Measurements from ENCODE around the gene MVP.
"Not testable (repeated sequence)": the region's sequence is repeated elsewhere in the genome, so short reads cannot be mapped to it uniquely, and the experiment has no call there.

MVP gene

DNA sequence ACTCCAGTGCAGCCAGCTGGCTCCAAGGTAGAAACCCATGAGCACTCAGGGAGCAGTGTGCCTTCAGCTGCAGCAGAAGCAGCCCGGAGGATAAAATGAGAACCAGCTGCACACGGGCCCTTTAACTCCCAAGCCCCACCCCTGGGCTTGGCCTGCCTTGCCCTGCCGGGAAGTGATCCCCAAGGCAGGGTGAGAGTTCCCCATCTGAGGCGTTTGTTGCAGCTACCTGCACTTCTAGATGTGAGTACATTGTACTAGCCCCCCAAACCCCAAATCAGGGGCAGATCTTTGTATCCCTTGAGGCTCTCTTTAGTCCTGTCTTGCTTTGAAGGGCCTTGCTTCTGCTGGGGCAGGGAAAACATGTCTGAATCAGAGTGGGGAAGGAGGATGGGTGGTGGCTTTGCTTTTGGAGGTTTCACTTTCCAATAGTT, at the start of gene MVP:
MVP (plus strand) TSS at position 192 of the 431 bp plus-strand sequence. CDS start 10,088 bp downstream, outside the sequence.
- no peak for DNase-seq

DNA sequence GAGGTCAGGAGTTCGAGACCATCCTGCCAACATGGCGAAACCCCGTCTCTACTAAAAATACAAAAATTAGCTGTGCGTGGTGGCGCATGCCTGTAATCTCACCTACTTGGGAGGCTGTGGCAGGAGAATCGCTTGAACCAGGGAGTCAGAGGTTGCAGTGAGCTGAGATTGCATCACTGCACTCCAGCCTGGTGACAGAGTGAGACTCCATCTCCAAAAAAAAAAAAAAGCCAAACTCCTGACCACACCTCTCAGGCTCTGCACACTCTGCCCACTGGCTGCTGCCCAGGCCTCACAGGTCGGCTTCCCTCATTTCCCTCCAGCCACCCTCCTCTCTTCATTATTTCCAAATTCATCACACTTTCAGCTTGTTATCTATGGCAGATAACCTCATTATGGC, 47.9 kb upstream of the MVP start:
- not testable (repeated sequence) for DNase-seq

DNA sequence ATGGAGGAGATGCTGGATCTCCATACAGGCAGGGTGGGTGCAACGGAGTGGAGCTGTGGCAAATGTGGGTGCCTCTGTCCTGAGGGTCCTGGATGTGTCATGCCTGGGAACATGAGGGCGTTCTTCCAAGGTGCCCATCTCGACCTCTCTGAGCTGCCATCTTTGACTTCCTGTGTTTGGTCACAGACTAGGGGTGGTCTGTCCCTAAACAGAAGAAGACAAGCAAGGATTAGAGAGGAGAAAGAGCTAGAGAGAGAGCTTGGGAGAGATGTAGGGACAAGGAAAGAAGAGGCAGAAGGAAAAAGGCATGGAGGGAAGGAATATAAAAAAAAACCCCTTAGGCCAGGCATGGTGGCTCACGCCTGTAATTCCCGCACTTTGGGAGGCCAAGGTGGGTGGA, 45.5 kb upstream of the MVP start:
- DNase-seq: no peak

DNA sequence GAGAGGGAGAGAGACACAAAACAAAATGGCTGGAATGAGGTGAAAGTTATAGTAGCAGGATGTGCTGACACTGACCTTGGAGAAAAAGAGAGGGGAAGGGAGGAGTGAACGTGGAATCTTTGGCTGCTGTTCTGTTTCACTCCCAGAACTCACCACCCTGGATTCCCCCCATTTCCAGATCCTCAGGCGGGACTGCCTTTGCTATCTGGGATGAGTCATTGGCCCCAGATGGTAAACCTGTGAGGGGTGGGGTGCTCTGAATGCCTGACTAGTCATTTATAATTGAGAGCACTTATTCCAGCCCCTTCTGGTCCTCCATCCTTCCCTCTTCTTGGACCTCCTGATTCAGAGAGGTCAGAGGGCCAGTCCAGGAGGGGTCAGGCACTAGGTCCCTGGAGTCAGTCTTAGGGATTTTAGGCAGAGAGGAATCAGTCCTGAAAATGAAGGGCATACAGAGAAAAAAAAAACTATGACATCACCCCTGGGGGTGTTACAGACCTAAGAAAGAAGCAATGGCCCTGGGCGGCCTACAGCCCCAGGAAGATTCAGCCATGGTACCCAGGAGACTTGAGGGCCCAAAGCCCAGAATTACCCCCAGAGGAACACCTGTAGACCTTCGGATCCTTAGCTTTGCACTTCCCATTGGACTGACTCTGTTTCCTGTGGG, 44.4 kb upstream of the MVP start:
- DNase-seq: no peak

DNA sequence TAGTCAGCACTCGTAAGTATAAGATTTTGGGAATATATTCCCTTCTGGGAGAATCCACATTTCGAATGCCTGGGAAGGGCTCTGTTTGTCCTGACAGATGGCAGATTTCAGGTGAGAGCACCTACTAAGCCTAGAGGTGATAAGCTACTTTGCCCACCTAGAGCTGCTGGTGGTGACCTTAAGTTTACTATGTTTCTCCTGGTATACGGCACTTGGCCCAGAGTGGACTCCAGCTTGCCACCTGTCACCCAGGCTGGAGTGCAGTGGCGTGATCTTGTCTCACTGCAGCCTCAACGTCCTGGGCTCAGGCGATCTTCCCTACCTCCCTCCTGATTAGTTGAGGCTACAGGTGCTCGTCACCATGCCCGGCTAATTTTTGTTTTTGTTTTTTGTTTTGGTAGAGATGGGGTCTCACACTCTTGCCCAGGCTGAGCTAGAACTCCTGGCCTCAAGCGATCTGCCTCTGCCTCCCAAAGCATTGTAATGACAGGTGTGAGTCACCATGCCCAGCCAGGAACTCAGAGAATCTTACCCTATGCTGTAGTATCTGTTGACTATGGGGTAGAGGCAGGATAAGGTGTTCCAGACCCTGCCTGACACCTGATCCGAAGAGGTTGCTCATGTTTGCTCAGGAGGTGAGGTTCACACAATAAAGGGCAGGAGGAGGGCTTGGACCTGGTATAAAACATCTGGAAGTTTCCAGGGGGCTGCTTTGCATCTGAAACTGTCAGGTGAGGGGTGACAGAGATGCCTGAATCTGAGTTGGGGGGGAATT, 42.5 kb upstream of the MVP start, which contains the start of gene ZG16:
ZG16 (plus strand) TSS at position 681 of the 775 bp plus-strand sequence. CDS start 1,011 bp downstream, outside the sequence.
- DNase-seq: no peak

DNA sequence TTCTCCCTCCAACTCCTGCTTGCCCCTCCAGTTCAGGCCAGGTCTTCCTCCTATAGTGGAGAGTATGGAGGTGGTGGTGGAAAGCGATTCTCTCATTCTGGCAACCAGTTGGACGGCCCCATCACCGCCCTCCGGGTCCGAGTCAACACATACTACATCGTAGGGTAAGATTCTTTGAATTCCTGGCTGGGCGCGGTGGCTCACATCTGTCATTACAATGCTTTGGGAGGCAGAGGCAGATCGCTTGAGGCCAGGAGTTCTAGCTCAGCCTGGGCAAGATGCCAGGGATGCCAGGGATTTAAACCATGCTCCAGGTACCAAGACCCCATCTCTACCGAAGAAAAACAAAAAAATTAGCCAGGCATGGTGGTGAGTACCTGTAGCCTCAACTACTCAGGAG, 40.8 kb upstream of the MVP start:
- no peak for DNase-seq

DNA sequence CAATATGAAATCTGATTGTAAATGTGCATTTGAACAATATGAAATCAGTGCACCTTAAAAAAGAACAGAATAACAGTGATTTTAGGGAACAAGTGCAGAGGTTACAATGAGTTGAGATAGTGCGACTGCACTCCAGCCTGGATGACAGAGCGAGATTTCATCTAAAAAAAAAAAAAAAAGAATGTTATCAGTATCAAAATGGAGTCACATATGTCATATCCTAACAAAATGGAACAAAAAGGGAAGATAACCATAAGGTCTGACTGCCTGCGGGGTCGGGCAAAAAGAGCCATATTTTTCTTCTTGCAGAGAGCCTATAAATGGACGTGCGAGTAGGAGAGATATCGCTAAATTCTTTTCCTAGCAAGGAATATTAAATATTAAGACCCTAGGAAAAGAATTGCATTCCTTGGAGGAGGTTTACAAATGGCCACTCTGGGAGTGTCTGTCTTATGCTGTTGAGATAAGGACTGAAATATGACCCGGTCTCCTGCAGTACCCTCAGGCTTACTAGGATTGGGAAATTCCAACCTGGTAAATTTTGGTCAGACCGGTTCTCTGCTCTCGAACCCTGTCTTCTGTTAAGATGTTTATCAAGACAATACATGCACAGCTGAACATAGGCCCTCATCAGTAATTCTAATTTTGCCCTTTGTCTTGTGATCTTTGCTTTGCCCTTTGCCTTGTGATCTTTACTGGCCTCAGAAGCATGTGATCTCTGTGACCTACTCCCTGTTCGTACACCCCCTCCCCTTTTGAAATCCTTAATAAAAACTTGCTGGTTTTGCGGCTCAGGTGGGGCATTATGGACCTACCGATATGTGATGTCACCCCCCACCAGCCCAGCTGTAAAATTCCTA, 36.9 kb upstream of the MVP start:
- DNase-seq: not testable (repeated sequence)

DNA sequence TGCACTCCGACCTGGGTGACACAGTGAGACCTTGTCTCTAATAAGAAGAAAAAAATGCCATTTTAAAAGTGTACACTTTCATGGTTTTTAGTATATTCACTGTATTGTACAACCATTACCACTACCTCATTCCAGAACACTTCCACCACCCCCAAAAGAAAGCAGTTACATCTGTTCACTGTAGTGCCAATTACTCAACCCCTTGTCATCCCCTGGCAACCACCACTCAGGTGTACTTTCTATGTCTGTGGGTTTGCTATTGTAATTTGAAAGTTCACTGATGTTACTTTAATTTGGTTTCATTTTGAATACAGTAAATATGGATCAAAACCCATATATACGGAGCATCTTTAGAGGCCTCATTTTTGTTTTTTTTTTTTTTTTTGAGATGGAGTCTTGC, 36.1 kb upstream of the MVP start:
- no peak for DNase-seq

DNA sequence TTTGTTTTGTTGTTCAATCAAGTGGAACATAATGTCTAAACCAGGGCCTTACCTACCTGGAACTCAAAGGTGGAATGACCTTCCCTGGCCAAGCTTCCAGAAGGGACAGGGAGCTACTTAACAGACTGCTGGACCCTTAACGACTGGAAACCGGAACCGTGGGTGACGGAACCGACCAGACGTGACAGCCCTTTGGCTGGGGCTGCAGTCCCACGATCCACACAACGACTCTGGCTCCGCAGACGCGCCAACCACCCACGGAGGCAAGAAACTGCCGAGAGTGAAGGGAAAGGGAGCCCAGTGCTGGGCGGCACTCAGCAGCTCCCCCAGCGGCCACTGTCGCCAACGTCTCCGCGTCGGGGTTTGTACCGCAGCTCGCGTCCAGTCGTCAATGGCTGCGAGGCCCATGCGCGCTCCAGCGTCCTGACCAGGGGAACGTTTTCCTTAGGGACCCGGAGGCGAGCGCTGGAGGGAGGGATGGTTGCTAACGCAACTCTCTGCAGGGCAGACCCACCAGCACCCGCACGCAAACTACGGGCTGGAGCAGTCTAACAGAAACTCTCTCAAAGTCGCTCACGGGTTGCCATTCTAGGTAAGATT, 35.3 kb upstream of the MVP start:
- no peak for DNase-seq

DNA sequence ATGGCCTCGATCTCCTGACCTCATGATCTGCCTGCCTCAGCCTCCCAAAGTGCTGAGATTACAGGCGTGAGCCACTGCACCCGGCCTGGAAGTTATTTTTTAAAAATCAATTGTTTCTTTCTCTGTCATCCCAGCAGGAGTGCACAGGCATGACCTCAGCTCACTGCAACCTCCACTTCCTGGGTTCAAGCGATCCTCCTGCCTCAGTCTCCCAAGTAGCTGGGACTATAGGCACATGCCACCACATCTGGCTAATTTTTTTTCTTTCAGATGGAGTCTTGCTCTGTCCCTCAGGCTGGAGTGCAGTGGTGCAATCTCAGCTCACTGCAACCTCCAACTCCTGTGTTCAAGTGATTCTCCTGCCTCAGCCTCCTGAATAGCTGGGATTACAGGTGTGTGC, 33.1 kb upstream of the MVP start:
- DNase-seq: not testable (repeated sequence)

DNA sequence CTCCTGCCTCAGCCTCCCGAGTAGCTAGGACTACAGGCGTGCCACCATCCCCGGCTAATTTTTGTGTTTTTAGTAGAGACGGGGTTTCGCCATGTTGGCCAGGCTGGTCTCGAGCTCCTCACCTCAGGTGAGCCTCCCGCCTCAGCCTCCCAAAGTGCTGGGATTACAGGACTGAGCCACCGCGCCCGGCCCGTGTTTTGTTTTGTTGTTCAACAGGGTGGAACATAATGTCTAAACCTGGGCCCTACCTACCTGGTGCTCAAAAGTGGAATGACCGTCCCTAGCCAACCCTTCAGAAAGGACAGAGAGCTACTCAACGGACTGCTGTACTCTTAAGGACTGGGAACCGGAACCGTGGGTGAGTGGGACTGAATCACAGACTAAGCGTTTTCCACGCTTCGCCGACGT, 30.5 kb upstream of the MVP start:
- no peak for DNase-seq

DNA sequence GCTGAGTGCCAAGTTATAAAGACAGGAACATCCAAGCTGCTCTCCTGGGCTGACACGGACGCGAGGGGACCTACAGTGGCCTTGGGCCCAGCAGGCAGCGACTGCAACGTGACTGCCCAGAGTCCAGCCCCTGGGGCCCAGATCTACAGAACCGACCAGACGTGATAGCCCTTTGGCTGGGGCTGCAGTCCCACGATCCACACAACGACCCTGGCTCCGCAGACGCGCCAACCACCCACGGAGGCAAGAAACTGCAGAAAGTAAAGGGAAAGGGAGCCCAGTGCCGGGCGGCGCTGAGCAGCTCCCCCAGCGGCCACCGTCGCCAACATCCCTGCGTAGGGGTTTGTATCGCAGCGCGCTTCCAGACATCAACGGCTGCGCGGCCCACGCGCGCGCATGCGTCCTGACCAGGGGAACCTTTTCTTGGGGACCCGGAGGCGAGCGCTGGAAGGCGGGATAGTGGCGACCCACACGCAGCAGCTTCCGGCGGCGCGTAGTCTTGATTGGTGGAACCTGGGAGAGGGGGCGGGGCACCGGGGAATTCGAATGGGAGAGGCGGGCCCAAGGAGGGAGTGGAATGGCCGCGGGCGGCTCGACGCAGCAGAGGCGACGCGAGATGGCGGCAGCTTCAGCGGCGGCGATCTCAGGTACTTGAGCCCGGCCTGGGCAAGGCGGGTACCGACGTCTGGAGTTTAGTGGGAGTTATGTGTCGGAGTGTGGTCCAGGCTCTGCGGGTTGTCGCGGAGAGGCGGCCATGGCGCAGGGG, 29.9 kb upstream of the MVP start, which contains the start of gene KIF22:
KIF22 (plus strand) TSS at position 569 of the 766 bp plus-strand sequence; CDS start at position 578, 9 bp downstream.
- peak; percentile 91 for DNase-seq

DNA sequence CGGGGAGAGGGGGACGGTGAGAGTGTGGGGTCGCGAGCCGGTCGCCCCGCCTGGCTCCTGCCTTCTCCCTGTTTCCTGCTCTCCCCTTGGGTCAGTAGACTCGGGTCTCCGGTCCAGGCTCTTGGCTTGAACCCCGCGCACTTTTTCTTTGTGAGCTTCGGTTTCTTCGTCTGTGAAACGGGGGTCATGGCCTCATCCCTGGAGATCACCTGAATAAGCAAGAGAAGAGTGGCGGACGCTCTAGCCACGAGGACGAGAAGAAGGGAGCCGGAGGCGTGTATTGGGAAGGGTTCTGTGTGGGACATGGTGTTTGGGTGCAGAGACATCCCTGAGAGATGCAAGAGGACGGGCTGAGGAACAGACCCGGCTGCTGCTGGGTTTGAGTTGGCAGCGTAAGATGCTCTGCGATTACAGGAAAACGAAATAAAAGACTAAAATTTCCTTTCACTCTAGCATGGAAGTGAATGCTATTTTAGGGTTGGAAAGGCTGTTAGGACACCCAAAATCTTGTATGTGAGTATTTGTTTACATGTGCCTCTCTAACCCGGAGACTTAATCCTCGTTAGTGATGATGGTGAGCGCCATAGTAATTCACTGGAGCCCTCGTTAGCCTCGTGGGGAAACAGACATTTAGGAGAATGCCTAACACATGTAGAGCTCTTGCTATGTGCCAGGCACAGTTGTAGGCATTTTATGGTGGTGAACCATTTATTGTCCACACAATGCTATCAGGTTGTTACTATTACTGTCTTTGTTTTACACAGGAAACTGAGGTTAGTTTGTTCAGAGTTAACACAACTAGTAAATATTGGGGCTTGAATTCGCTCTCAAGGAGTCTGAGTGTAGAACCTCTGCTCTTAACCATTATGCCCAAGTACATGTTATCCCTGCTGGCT, 29.1 kb upstream of the MVP start:
- DNase-seq: no peak

DNA sequence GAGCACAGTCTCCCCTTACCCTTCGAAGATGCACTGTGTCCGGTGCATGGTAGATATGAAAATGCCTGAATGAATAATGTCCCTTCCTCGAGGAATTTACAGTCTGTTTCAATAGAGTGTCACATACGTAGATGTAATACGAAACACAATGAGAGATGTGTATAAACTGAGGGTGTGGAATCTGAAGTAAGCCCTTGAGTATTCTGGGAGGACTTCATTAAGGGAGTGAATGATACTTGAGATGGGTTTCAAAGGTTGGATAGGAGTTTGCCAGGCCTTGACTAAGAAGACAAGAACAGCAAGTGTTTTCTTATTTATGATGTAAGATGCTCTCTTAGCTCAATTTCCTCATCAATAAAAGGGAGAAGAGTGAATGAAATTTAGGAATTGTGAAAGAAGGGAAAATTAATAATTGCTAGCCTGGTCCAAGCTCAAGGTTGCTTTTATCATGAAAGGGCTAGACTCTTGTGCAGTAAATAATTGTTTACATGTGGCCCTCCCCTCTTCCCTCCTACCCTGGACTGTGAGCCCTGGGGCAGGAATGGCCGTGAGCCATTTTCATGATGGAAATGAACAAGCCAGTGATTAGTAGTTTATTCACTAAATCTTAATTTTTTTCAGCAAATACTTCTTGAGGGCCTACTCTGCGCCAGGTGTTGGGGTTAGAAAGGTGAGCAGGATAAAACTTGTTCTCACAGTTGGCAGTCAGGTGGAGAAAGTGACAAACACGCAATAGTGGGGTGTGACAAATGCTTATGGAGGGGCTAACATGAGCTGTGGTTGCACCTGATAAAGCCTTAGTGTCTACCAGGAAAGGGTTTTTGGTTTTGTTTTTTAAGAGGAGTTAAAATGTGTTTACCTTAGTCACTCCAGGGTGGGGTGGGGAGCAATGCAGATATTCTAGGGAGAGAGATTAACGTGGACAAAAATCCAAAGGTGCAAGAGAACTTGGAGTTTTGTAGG, 28.1 kb upstream of the MVP start:
- no peak for DNase-seq

DNA sequence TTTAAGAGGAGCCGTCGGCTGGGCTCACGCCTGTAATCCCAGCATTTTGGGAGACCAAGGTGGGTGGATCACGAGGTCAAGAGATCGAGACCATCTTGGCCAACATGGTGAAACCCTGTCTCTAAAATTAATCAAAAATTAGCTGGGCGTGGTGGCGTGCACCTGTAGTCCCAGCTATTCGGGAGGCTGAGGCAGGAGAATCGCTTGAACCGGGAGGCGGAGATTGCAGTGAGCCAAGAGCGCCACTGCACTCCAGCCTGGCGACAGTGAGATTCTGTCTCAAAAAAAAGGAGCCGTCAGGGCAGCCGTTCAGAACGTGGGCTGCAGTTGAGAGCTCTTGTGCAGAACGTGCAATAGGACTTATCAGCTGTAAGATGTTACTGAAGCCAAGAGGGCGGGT, 27.1 kb upstream of the MVP start:
- DNase-seq: not testable (repeated sequence)

DNA sequence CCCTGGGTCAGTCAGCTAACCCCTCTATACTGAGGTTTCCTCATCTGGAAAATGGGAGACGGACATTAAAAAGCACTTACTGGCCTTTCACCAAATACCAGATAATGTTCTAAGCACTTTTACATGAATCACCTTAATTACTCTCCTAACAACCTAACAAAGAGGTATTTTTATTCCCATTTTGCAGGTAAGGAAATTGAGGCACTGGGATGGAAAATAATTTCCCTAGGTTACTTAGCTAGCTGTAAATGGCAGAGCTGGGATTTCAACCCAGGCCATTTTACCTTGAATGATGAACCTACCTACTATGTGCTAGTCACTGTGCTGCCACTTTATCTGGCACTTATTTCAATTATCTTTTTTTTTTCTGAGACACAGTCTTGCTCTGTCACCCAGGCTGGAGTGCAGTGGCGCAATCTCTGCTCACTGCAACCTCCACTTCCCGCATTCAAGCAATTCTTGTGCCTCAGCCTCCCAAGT, 26.0 kb upstream of the MVP start:
- no peak for DNase-seq

DNA sequence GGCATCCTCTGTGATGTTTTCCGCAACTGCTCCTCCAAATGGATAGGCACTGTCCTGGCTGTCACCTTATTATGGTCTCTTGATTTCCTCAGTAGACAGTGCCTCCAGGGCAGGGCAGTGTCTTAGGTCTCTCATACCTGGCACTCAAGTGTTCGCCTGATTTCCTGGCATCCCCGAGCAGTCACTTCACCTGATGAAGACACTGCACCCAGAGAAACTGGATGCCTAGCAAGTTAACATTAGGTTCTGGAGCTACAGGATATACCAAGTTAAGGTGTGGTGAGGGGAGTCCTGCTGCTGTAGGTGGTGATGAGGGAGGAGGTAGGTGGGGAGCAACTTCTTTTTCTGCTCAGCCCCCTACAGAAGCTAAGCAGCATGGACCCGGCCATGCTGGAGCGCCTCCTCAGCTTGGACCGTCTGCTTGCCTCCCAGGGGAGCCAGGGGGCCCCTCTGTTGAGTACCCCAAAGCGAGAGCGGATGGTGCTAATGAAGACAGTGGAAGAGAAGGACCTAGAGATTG, 17.8 kb upstream of the MVP start:
- DNase-seq: no peak

DNA sequence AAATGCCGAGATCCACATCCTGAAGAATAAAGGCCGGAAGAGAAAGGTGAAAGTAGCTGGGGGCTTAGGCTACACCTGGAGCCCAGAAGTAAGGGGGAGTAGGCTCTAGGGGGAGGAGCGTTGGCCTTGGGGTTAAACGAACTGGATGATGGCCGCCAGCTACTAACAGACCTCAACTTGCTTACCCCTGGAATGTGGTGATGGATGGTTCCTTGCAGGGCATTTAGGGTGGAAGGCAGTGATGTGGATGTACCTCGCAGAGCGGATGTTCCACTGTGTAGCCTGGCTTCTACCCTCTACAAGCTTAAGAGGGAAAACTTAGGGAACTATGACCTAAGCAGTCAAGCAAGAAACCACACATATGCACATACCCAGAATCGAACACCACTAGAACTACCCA, 16.2 kb upstream of the MVP start:
- DNase-seq: no peak
